Stimulated activated CD8-positive, alpha-beta memory T cell treated with anti-CD3 and anti-CD28 coated beads, Interleukin-12 subunit alpha, Interleukin-12 subunit beta, amount 100 ng/mL, for 1 hour (primary cell): ENCODE measurements around the gene KCNJ5.

ENCODE experiments used
- DNase-seq: peaks from one replicate; pipeline ENCODE4 v3.0.0-alpha.2; 2020; ENCODE audit warnings: low read depth

The KCNJ5 gene

DNA sequence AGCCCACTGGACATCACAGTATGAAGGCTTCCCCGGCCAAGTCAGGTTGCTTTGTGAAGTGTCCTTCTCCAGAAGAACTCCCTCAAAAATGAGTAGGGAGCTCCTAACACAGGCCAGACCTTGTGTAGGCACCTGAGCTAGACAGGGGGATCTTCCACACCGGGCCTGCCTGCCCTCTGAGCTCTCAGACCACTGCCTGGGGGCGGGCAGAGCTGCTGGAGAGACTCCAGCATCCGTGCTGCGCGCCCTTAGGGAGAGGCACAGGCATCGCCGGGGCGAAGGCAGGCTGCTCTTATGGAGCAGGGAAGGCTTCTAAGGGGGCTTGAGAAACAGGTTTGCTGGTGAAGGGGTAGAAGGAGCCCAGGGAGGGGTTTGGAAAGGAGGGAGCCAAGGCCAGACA, 4.4 kb downstream of the KCNJ5 start:
- DNase-seq, result no peak

DNA sequence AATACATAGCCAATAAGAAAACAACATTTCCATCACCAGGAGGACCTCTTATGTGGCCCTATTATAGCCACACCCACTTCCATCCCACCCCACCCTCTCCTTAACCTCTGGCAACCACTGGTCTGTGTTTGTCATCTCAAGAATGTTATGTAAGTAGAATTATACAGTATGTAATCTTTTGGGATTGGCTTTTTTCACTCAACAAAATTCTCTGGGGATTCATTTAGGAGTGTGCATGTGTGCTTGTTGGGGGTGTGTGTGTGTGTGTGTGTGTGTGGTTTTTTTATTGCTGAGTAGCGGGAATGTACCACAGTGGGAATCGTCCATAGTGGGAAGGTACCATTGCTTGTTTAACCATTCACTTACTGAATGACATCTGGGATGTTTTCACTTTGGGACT, 5.2 kb downstream of the KCNJ5 start:
- no peak for DNase-seq

DNA sequence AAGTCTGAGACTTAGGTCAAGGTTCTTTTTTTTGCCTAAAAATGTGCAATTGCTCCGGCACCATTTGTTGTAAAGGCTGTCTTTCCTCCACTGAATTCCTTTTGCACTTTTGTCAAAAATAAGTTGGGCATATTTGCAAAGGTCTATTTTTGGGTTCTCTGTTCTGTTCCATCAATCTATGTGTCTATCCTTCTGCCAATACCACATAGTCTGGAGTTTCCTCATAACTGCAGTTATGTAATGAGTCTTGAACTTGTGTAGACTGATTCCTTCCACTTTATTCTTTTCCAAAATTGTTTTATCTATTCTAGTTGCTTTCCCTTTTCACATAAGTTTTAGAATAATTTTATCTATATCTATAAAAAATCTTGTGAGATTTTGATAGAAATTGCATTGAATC, 6.7 kb downstream of the KCNJ5 start:
- no peak for DNase-seq

DNA sequence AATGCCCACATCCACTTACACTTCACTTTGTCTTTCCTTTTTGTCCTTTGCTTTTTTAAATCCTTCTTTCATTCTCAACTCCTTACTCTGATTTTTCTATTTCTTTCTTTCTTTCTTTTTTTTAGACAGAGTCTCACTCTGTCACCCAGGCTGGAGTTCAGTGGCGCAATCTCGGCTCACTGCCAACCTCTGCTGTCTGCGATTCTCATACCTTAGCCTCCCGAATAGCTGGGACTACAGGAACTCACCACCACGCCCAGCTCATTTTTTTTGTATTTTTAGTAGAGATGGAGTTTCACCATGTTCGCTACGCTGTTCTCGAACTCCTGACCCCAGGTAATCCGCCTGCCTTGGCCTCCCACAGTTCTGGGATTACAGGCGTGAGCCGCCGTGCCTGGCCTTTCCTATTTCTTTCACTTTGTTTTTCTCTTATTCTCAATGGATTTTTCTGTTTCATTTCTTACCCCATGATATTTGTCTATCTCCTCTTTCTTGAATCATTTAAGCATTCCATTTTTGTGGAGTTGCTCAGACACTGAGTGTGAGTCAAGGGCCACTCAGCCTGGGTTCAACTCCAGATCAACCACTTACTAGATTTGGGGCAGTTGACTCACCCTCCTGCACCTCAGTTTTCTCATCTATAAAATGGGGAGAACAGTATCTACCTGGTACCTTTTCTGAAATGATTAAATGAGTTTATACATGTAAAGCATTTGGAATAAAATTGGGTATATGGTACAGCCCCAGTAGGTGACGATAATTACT, 7.6 kb downstream of the KCNJ5 start:
- no peak for DNase-seq

DNA sequence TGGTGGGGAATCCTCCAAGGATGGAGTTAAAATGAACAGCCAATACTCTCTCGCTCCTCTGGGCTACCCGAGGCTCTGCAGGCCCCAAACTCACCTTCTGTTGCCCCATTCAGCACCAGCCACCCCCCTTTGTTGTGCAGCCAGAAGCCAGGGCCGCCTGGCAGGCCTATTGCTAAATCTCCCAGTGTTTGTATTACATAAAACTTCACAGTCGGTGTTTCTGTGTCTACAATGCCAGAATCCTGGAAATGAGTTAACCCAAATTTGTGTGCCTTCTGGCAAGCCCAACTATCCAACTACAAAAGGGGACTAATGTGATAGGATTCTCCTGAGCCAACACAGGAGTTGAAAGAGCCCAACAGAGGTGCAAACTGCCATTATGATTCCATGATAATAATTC, 9.3 kb downstream of the KCNJ5 start:
- DNase-seq, result no peak

DNA sequence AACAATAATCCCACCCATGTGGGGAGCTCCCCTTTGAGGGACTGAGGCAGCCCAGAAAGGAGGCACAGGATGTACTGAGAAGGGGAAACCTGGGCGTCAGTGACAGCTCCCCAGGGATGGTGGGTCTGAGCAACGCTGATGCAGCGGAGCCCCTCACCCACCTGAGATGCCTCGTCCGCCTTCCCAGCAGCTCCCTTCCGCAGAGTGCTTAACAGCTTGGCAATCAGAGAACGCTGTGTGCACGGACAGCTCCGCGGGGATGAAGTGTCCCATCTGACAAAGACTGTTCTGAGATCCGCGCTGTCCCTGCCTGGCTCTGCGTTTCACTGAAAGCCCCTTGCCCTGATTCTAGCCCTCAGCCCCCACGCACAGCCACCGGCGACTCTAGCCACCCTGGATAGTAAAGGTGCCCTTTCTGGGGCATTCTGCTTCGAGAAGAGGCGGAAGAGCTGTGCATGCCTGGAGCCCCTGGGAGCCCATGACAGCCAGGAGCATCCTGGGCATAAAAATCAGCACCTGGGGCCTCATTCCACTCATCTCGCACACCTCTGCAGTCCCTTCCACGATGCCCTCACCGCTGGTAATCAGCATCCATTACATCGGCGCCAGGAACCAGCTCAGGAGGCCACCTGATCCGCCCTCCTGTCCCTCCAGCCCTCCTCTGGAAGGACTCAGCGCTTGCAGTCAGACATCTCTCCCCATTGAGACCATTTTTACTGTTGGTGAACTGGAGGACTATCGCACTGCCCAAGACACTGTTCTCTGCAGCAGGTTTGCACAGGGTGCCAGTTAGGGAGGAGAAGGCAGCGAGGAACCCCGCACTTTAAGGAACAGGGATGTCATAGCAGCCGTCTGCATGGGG, 10.7 kb downstream of the KCNJ5 start:
- DNase-seq, result no peak

- DNase-seq, result no peak
These were observed 11.4 kb downstream of the KCNJ5 start for GRCh38 chr11:128902515-128903066.

DNA sequence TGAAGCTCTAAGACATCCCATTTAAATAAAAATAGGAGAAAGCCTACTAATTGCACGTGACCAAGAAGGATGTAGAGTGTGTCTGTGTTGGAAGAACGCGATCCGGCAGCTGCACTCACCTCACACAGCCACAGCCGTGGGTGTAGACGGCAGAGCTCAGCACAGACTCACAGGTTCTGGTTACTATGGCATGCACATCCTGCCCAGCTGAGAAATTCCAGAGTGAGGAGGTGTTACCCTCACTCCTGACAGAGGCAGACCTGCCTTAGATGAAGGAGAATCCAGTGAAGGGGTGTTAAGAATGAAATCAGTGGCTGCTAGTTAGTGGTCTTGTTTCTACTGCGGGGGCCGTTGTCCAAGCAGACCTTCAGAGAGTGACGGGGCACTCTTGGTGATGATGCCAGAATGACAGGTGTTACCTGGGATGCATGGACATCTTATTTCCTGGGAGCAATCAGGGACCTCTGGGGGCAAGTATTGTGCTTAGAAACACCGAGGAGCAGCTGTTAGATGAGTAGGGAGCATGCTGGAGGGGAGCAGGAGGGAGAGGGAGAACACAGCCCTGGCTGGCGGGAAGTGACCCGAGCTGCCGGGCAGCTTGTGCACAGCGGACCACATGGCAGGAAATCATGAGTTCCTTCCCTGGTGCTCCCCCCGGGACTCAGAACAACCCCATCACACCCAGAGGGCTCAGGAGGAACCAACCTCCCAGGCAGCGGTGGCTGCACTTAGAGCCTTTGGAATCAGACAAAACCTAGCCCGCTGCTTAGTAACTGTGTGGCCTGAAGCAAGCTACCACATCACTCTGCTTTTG, 12.3 kb downstream of the KCNJ5 start:
- DNase-seq, result no peak

DNA sequence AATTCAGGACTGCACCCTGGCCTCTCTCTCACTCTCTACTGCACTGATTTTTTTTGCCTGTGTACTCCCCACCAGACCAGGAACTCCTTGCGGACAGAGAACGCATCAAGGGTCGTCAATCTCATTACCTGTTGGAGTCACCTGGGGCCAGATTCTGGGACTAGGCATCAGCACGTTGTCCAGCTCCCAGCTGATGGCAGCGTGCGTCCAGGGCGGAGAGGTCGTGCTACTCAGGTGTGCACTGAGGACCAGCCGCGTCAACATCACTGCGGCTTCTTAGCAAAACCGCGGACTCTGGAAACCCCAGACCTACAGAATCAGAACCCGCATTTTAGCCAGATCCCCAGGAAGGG, 13.1 kb downstream of the KCNJ5 start:
- no peak for DNase-seq

- DNase-seq, result no peak
These were observed 13.6 kb downstream of the KCNJ5 start for GRCh38 chr11:128904656-128905344.

GRCh38 chr11:128905345-128906184, 14.4 kb downstream of the KCNJ5 start:
- no peak for DNase-seq

GRCh38 chr11:128906185-128907050, 15.3 kb downstream of the KCNJ5 start:
- no peak for DNase-seq

GRCh38 chr11:128907585-128907984, 16.4 kb downstream of the KCNJ5 start:
- no peak for DNase-seq

DNA sequence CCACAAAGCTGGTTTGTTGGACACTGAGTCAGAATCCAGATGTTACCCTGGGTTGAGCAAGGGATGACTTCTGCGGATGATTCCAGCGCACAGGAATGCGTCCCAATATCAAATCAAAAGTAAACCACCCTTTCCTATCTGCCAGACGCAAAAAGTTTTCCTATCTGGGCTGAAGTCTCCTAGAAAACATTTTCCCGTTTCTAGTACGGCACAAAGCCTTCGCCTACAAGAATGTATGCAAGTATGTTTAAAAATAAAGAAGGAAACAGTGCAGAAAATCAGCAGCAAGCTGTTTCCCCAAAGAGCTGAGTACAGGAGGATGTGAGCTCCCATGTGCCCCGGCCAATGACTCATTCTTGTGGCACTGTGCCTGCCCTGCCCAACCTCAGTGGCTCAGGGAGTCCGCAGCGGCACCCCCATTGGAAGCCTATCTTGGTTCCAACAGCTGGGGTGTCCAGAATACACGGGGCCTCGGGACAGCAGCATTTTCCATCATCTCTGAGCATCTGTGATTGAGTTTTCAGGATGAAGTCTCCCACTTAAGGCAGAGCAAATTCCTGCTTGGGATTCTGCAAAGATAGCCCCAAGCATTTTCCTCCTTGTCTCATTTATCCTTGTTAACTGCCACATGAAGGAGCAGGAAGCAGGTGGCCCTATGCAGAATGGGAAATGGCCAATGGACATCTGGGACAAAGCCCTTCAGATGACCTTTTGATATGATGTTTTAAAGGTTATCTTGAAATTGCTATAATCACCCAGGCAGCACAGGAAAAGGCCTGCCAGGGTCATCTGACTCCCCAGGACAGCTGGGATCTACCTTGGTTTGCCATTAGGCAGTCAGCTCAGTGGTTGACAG, 17.5 kb downstream of the KCNJ5 start:
- no peak for DNase-seq

- no peak for DNase-seq
These were observed 18.4 kb downstream of the KCNJ5 start for GRCh38 chr11:128909438-128910125.

GRCh38 chr11:128910576-128910975, 19.4 kb downstream of the KCNJ5 start:
- DNase-seq, result no peak

DNA sequence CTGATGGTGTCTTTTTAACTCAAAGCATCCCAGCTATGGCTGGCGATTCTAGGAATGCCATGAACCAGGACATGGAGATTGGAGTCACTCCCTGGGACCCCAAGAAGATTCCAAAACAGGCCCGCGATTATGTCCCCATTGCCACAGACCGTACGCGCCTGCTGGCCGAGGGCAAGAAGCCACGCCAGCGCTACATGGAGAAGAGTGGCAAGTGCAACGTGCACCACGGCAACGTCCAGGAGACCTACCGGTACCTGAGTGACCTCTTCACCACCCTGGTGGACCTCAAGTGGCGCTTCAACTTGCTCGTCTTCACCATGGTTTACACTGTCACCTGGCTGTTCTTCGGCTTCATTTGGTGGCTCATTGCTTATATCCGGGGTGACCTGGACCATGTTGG, 20.1 kb downstream of the KCNJ5 start:
- DNase-seq, result no peak

GRCh38 chr11:128911701-128912100, 20.5 kb downstream of the KCNJ5 start:
- DNase-seq, result no peak
